C4-2B (cell line): ENCODE measurements around the gene IBSP.

Experiments
- H3K27ac ChIP-seq: fragments of 450-650 bp; 2 replicates; pipeline ENCODE4 v1.5.1; 2017
- CTCF ChIP-seq: fragments of 450-650 bp; conservative IDR thresholded peaks from 2 replicates; pipeline ENCODE4 v1.5.1; 2017; ENCODE audit warnings: mild to moderate bottlenecking
- ZFX ChIP-seq: fragments of 450-650 bp; IDR thresholded peaks from 2 replicates; pipeline ENCODE4 v1.6.1; 2017

Gene IBSP

GRCh38 chr4:87799301-87800113 is at the start of gene IBSP:
Gene IBSP, plus strand, starts transcription at chr4:87799554. Its CDS starts 2,808 bp downstream, at chr4:87802362.
- TF ChIP-seq ZFX (no peak), CTCF (no peak)
- H3K27ac ChIP-seq = no peak within 1 kb of the TSS

- TF ChIP-seq ZFX (no peak), CTCF (no peak)
- H3K27ac ChIP-seq = no peak overlapping the region
Measured at GRCh38 chr4:87749883-87750282, 49.5 kb upstream of the IBSP start.

- H3K27ac ChIP-seq = no peak overlapping the region
- TF ChIP-seq CTCF (no peak), ZFX (no peak)
Measured at GRCh38 chr4:87758270-87758669, 41.1 kb upstream of the IBSP start.

- no peak overlapping the region for H3K27ac ChIP-seq
- TF ChIP-seq CTCF (no peak), ZFX (no peak)
Measured at GRCh38 chr4:87762311-87762710, 37.0 kb upstream of the IBSP start.

- TF ChIP-seq CTCF (no peak), ZFX (no peak)
- no peak overlapping the region for H3K27ac ChIP-seq
Measured at GRCh38 chr4:87781569-87781968, 17.8 kb upstream of the IBSP start.

- TF ChIP-seq CTCF = no peak
- no peak for TF ChIP-seq ZFX
- H3K27ac ChIP-seq = no peak overlapping the region
Measured at GRCh38 chr4:87783781-87784180, 15.6 kb upstream of the IBSP start.

- no peak overlapping the region for H3K27ac ChIP-seq
- no peak for TF ChIP-seq ZFX
- TF ChIP-seq CTCF = no peak
Measured at GRCh38 chr4:87785731-87786509, 13.4 kb upstream of the IBSP start.
